Measurements from ENCODE around the gene ADARB1.

ADARB1 gene

GRCh38 chr21:45266518-45267389 is 192.4 kb downstream of the ADARB1 start:
- DNase-seq (ENCODE audit: low read depth), result no peak

- DNase-seq (ENCODE audit: low read depth), result no peak
Observed at GRCh38 chr21:45267390-45267760, 193.0 kb downstream of the ADARB1 start.

GRCh38 chr21:45269861-45270260 is 195.5 kb downstream of the ADARB1 start:
- no peak for DNase-seq (ENCODE audit: low read depth)

GRCh38 chr21:45270306-45270821 is 196.0 kb downstream of the ADARB1 start:
- DNase-seq (ENCODE audit: low read depth), result no peak
